ENCODE data around the gene SURF1. TPM values are rescaled to one million over a fixed set of nuclear protein-coding genes. Genes with fewer than 3 reads are reported as not detected.

Gene SURF1
- total and polyA plus RNA-seq, 10 of the 15 experiments (the other 5 are each of a cell fraction or from before 2014, with no cell fraction given), result 17.9 to 46.4 (median 29.6) TPM

DNA sequence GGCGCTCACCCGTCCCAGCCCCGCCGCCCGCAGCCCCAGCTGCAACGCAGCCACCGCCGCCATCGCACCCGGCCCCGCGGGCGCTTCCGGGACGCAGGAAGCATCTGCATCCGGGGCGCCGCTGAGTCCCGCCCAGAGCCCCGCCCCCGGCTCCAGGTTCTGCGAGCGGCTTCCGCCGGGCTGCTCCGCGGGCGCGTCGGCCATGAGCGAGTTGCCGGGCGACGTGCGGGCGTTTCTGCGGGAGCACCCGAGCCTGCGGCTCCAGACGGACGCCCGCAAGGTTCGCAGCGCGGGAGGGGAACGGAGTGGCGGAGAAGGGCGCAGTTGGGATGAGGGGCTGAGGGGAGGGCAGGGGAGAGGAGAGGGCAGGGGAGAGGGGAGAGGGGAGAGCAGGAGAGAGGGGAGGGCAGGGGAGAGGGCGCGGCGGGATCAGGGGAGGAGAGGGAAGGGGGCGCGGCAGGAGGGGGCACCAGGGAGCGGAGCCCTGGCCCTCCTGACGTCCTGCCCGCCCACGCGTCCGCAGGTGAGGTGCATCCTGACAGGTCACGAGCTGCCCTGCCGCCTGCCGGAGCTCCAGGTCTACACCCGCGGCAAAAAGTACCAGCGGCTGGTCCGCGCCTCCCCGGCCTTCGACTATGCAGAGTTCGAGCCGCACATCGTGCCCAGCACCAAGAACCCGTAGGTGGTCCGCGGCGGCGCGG is at the start of gene SURF1, which contains the start of gene SURF2 (continued):
- TF ChIP-seq IKZF1 (conservative IDR thresholded peaks at IDR 0.05) (0 out of 2 replicates have a peak, but pooled peaks have one; percentile 35), SUPT20H (IDR thresholded peaks at IDR 0.05; ENCODE audit: borderline replicate concordance, control insufficient read depth, low read depth, low read length) (no peak), RAD21 (IDR thresholded peaks at IDR 0.05; ENCODE audit: insufficient read depth, low read depth, low read length) (no peak), GABPA (IDR thresholded peaks at IDR 0.05; ENCODE audit: low read depth) (peak; percentile 88), HDAC6 (IDR thresholded peaks at IDR 0.05; ENCODE audit: unreplicated experiment) (no peak), ZNF274 (IDR thresholded peaks at IDR 0.05; ENCODE audit: insufficient read depth, insufficient read length) (no peak), SMAD1 (IDR thresholded peaks at IDR 0.05; ENCODE audit: low read depth, partially characterized antibody) (no peak), CBX3 (IDR thresholded peaks at IDR 0.05; ENCODE audit: borderline replicate concordance, low read depth) (no peak), SREBF1 (IDR thresholded peaks at IDR 0.05; ENCODE audit: low read length) (peak; percentile 21; the same call in 1 of the 2 replicates)
- TF ChIP-seq, protein P1, sequence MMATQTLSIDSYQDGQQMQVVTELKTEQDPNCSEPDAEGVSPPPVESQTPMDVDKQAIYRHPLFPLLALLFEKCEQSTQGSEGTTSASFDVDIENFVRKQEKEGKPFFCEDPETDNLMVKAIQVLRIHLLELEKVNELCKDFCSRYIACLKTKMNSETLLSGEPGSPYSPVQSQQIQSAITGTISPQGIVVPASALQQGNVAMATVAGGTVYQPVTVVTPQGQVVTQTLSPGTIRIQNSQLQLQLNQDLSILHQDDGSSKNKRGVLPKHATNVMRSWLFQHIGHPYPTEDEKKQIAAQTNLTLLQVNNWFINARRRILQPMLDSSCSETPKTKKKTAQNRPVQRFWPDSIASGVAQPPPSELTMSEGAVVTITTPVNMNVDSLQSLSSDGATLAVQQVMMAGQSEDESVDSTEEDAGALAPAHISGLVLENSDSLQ (IDR thresholded peaks at IDR 0.05), result peak; percentile 42; the same call in 1 of the 2 replicates
- TF ChIP-seq, protein P2, sequence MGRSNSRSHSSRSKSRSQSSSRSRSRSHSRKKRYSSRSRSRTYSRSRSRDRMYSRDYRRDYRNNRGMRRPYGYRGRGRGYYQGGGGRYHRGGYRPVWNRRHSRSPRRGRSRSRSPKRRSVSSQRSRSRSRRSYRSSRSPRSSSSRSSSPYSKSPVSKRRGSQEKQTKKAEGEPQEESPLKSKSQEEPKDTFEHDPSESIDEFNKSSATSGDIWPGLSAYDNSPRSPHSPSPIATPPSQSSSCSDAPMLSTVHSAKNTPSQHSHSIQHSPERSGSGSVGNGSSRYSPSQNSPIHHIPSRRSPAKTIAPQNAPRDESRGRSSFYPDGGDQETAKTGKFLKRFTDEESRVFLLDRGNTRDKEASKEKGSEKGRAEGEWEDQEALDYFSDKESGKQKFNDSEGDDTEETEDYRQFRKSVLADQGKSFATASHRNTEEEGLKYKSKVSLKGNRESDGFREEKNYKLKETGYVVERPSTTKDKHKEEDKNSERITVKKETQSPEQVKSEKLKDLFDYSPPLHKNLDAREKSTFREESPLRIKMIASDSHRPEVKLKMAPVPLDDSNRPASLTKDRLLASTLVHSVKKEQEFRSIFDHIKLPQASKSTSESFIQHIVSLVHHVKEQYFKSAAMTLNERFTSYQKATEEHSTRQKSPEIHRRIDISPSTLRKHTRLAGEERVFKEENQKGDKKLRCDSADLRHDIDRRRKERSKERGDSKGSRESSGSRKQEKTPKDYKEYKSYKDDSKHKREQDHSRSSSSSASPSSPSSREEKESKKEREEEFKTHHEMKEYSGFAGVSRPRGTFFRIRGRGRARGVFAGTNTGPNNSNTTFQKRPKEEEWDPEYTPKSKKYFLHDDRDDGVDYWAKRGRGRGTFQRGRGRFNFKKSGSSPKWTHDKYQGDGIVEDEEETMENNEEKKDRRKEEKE (IDR thresholded peaks at IDR 0.05), result no peak
- TF ChIP-seq, protein P3, sequence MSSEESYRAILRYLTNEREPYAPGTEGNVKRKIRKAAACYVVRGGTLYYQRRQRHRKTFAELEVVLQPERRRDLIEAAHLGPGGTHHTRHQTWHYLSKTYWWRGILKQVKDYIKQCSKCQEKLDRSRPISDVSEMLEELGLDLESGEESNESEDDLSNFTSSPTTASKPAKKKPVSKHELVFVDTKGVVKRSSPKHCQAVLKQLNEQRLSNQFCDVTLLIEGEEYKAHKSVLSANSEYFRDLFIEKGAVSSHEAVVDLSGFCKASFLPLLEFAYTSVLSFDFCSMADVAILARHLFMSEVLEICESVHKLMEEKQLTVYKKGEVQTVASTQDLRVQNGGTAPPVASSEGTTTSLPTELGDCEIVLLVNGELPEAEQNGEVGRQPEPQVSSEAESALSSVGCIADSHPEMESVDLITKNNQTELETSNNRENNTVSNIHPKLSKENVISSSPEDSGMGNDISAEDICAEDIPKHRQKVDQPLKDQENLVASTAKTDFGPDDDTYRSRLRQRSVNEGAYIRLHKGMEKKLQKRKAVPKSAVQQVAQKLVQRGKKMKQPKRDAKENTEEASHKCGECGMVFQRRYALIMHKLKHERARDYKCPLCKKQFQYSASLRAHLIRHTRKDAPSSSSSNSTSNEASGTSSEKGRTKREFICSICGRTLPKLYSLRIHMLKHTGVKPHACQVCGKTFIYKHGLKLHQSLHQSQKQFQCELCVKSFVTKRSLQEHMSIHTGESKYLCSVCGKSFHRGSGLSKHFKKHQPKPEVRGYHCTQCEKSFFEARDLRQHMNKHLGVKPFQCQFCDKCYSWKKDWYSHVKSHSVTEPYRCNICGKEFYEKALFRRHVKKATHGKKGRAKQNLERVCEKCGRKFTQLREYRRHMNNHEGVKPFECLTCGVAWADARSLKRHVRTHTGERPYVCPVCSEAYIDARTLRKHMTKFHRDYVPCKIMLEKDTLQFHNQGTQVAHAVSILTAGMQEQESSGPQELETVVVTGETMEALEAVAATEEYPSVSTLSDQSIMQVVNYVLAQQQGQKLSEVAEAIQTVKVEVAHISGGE (CRISPR knock-in tag; IDR thresholded peaks at IDR 0.05), result no peak
- TF ChIP-seq, protein P4, sequence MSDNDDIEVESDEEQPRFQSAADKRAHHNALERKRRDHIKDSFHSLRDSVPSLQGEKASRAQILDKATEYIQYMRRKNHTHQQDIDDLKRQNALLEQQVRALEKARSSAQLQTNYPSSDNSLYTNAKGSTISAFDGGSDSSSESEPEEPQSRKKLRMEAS (IDR thresholded peaks at IDR 0.05; ENCODE audit: low read depth, low read length), result peak; percentile 69; the same call in 1 of the 2 replicates
- TF ChIP-seq, protein P5, sequence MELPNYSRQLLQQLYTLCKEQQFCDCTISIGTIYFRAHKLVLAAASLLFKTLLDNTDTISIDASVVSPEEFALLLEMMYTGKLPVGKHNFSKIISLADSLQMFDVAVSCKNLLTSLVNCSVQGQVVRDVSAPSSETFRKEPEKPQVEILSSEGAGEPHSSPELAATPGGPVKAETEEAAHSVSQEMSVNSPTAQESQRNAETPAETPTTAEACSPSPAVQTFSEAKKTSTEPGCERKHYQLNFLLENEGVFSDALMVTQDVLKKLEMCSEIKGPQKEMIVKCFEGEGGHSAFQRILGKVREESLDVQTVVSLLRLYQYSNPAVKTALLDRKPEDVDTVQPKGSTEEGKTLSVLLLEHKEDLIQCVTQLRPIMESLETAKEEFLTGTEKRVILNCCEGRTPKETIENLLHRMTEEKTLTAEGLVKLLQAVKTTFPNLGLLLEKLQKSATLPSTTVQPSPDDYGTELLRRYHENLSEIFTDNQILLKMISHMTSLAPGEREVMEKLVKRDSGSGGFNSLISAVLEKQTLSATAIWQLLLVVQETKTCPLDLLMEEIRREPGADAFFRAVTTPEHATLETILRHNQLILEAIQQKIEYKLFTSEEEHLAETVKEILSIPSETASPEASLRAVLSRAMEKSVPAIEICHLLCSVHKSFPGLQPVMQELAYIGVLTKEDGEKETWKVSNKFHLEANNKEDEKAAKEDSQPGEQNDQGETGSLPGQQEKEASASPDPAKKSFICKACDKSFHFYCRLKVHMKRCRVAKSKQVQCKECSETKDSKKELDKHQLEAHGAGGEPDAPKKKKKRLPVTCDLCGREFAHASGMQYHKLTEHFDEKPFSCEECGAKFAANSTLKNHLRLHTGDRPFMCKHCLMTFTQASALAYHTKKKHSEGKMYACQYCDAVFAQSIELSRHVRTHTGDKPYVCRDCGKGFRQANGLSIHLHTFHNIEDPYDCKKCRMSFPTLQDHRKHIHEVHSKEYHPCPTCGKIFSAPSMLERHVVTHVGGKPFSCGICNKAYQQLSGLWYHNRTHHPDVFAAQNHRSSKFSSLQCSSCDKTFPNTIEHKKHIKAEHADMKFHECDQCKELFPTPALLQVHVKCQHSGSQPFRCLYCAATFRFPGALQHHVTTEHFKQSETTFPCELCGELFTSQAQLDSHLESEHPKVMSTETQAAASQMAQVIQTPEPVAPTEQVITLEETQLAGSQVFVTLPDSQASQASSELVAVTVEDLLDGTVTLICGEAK (IDR thresholded peaks at IDR 0.05; ENCODE audit: borderline replicate concordance), result peak; percentile 42
- TF ChIP-seq, protein P6, sequence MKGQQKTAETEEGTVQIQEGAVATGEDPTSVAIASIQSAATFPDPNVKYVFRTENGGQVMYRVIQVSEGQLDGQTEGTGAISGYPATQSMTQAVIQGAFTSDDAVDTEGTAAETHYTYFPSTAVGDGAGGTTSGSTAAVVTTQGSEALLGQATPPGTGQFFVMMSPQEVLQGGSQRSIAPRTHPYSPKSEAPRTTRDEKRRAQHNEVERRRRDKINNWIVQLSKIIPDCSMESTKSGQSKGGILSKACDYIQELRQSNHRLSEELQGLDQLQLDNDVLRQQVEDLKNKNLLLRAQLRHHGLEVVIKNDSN (IDR thresholded peaks at IDR 0.05; ENCODE audit: borderline replicate concordance, extremely low read length, insufficient read depth, low read depth, low read length), result no peak
